Measurements from ENCODE around the gene DNTT. TPM values are rescaled to one million over a fixed set of nuclear protein-coding genes. Genes with fewer than 3 reads are reported as not detected.

Gene DNTT
- total and polyA plus RNA-seq, 9 of the 15 experiments (the other 6 are each of a cell fraction or from before 2014, with no cell fraction given) = not detected

DNA sequence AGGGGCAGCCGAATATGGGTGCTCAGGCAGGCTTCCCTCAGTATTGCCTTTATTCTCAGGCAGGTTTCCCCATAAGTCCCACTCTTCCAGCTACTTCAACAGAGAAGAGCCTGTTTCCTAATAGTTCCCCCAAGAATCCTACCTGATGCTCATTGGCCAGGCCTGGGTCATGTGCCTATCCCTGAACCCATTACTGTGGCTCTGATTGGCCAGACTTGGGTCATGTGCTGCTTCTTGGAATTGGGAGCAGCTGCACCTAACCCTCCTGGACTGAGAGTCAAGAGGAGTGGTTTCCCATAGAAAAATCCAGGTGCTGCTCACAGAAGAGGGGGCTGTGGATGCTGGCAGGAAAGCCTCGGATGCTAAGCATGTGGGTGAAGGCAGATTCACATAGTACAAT, 32.9 kb downstream of the DNTT start:
- ChIA-PET POLR2A (no interaction called here), CTCF (ENCODE audit: low intra/inter-chr PET ratio) (interaction anchor here (0.7 kb wide), 1 partner anchor 37 kb away, joined by 3 read pairs; no protein-coding TSS in a partner anchor)
- intact Hi-C loops (cut with micrococcal nuclease) = no loop called here
- TF ChIP-seq ZNF146 (CRISPR knock-in tag; IDR thresholded peaks at IDR 0.05; ENCODE audit: unreplicated experiment) = no peak
- TF ChIP-seq, protein P1, sequence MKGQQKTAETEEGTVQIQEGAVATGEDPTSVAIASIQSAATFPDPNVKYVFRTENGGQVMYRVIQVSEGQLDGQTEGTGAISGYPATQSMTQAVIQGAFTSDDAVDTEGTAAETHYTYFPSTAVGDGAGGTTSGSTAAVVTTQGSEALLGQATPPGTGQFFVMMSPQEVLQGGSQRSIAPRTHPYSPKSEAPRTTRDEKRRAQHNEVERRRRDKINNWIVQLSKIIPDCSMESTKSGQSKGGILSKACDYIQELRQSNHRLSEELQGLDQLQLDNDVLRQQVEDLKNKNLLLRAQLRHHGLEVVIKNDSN (CRISPR knock-in tag; IDR thresholded peaks at IDR 0.05) = peak; percentile 64
- TF ChIP-seq, protein P2, sequence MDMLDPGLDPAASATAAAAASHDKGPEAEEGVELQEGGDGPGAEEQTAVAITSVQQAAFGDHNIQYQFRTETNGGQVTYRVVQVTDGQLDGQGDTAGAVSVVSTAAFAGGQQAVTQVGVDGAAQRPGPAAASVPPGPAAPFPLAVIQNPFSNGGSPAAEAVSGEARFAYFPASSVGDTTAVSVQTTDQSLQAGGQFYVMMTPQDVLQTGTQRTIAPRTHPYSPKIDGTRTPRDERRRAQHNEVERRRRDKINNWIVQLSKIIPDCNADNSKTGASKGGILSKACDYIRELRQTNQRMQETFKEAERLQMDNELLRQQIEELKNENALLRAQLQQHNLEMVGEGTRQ (CRISPR knock-in tag; IDR thresholded peaks at IDR 0.05) = peak; percentile 77
- no peak for TF ChIP-seq ZNF311 (CRISPR knock-in tag; IDR thresholded peaks at IDR 0.05)
- TF ChIP-seq RAD51 (IDR thresholded peaks at IDR 0.05; ENCODE audit: borderline replicate concordance, low read depth) = peak; percentile 65; the same call in 1 of the 2 replicates
- no peak for TF ChIP-seq MTA1 (IDR thresholded peaks at IDR 0.05; ENCODE audit: borderline replicate concordance)
- no peak overlapping the region for H2AFZ ChIP-seq (ENCODE audit: low read depth, low read length)
- in situ Hi-C loops (cut with MboI) = no loop called here
- 0% methylated on average over 2 of the region's 2 CpGs for WGBS (ENCODE audit: insufficient coverage, low coverage, missing lambda C conversion rate)
- H3K79me2 ChIP-seq (ENCODE audit: control insufficient read depth, insufficient read depth, low read length) = no peaks in the 10 kb centered on the region
- no peaks in the 10 kb centered on the region for H3K9me3 ChIP-seq (replicated peaks; ENCODE audit: control insufficient read depth, insufficient read depth, low read depth, low read length)
- no peaks in the 10 kb centered on the region for H3K36me3 ChIP-seq (ENCODE audit: control insufficient read depth, insufficient read depth, low read length)
- H4K20me1 ChIP-seq (replicated peaks; ENCODE audit: control insufficient read depth, insufficient read depth, low read length) = no peaks in the 10 kb centered on the region
- BruUV-seq (replicated peaks) = no TSS peak
- H3K9ac ChIP-seq (ENCODE audit: insufficient read depth in 1 of 2, low read depth in 2 of 2, low read length in 2 of 2) = no peak overlapping the region
- DNase-seq (ENCODE audit: extremely low read depth in 1 of 4, low spot score in 3 of 4) (peak in 3 of 4 experiments; percentile 9 to 23 (median 13)), FAIRE-seq (no peak), ATAC-seq (no peak; the same call in 2 of the 3 replicates)
- no peaks in the 10 kb centered on the region for H3K4me1 ChIP-seq (replicated peaks in 1 of 2; ENCODE audit: control insufficient read depth in 2 of 2, insufficient read depth in 2 of 2, low read length in 2 of 2)
- H3K4me3 ChIP-seq = no peak overlapping the region
- H3K27ac ChIP-seq (ENCODE audit: extremely low read depth, low read depth, low read length) = no peak overlapping the region
- H3K27me3 ChIP-seq (ENCODE audit: control insufficient read depth in 2 of 2, insufficient read depth in 2 of 2, low read length in 2 of 2) = no peaks in the 10 kb centered on the region; a peak in 1 of 5 replicates
- H3K9me1 ChIP-seq (ENCODE audit: control insufficient read depth, insufficient read depth, low read length) = no peaks in the 10 kb centered on the region
- no peak overlapping the region for H3K4me2 ChIP-seq (ENCODE audit: insufficient read depth, low read length)

Data from K562 (cell line).